ENCODE measurements around the gene SNRPF.

The SNRPF gene

GRCh38 chr12:95859947-95860850 is 1.4 kb downstream of the SNRPF start:
- DNase-seq = no peak

DNA sequence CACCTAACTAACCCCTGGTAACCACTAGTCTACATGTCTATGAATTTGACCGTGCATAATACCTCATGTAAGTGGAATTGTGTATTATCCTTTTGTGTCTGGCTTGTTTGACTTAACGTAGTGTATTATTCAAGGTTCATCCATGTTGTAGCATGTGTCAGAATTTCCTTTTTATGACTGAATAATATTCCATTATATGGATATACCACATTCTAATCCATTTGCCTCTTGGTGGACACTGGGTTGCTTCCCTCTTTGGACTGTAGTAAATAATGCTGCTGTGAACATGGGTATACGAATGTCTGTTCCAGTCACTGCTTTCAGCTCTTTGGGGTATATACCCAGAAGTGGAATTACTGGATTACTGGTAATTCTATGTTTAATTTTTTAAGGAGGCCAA is 3.3 kb downstream of the SNRPF start:
- DNase-seq = no peak

DNA sequence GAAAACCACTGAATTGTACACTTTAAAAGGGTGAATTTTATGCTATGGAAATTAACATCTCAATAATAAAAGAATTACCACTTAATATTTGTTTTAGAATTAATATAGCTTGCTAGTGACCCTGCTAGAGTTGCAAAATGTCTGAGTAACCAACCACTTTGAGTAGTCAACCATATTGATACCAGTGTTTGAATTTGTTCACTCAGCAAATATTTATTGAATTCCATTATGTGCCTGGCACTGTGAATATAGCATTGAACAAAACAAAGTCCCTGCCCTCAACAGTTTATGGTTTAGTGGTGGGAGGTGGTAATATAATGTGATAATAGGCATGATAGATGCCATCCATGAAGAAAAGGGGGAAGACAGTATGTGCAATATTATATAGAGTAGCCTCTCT is 4.6 kb downstream of the SNRPF start:
- no peak for DNase-seq

DNA sequence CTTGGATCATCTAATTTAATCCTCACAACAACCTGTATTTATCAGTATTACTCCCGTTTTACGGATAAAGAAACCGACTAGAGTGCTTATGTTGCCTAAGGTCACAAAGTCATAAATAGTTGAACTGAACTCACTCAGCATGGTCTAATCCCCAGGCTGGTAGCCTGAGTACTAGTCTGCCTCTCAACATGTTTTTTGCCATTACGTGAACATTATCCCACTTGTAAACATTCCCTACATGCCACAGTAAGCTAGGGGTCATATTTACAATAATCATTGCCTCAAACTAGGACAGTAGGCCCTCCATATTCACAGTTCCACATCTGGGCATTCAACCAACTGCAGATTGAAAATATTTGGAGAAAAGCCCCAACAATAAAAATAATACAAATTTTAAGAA is 12.1 kb downstream of the SNRPF start:
- no peak for DNase-seq

DNA sequence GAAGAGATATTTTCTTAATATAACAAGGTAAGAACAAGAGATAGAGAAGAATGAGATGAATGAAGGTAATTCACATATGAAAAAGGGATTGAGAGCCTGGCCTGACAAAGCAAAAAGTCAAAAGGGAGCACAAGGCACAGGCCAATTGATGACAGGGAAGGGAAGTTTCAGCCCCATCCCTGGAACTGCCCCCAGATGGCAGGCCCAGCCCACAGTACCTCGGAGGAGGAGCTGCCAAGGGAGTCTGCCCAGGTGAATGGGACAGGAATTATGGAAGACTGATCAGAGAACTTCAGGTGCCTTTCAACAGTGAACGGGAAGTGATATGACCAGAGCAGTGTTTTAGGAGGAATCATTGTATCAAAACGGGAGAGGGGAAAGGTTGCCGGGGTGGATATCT is 15.7 kb downstream of the SNRPF start:
- DNase-seq = no peak

- DNase-seq = no peak
Measured at GRCh38 chr12:95877622-95878021, 18.9 kb downstream of the SNRPF start.

DNA sequence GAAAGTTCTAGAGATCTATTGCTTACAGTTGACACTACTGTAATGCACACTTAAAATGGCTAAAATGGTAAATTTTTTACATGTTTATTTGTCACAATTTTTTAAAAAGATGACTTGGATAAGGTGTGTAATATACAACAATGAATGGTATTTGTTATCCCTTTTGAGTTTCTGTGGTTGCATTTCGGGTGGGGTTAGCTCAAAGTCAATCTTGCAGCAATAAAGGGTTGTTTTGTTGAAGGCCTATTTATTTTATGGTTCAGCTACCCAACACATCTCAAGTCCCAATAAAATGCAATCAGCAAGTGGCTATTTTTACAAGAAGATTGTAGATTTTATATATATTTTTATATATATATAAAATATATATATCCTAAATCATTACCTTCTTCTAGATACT is 22.1 kb downstream of the SNRPF start:
- no peak for DNase-seq

DNA sequence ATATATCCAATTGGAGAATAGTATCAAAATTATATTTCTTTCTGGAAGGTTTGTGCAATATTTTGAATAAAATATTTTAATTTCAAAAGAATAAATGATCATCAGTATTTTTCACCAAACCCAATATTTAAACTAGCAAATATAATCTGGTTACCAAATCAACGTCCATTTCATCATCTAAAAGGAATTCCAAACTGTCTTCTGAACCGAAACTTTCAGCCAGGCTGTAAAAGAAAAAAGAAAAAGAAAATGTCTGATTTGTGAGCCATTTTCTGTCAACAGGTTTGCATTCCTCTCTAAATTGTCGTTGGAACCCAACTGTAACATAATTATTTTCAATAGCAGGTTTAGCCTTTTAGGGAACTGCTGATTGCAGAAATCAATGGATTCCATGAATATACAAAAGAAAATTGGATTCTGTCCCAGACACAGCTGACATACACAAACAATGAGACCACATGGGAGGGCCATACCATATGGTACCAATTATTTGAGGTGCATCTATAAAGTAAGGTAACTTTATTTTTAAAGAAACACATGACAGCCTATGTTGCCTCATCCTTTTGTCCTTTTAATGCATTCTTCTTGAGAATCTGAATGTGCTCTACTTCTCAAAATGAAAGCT is 22.7 kb downstream of the SNRPF start:
- DNase-seq = no peak

DNA sequence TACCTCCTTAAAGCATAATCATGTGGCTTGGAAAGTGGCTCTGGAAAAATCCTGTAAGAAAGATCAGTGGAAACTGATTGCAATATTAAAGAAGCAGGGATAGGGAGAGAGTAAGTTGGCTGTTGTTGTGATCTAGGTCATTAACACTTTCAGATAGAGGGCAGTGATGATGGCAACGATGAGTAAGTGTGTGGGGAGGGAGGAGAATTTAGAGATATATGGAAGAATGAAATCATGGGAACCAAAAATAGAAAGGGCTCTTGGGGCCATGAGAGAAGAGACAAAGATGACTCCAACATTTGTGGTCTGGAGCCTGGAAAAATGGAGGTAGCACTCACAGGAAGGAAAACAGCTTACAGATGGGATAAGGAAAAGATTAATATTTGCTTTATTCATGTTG is 23.3 kb downstream of the SNRPF start:
- no peak for DNase-seq

- no peak for DNase-seq
Measured at GRCh38 chr12:95882873-95883272, 24.1 kb downstream of the SNRPF start.

DNA sequence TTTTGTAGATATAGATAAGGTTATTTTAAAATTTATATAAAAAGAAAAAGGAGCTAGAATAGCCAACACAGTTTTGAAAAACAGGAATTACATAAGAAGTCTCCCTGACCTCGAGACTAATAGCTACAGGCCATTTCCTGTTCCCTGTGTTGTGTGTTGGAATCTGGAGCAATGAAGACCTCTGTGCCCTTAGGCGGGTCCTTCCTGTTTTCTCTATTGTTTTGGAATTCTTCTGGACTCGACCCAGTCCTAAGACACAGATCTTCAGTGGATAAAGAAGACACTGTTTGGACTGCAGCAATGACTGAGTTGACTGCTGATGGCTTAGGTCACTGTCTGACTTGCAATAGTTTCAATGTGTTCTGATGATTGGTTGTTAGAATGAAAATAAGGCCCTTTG is 26.2 kb downstream of the SNRPF start:
- DNase-seq = no peak

DNA sequence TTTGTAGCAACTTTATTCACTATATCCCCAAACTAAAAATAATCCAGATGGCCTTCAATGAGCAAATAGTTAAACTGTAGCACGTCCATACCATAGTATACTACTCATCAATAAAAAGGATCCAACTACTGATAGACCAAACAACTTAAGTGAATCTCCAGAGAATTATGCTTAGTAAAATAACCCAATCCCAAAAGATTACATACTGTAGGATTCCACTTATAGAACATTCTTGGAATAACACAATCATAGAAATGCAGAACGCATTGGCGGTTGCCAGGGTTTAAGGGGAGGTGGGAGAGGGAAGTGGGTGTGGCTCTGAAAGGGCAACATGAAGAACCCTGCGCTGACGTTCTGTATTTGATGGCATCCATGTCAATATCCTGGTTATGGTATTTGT is 28.6 kb downstream of the SNRPF start:
- DNase-seq = no peak

DNA sequence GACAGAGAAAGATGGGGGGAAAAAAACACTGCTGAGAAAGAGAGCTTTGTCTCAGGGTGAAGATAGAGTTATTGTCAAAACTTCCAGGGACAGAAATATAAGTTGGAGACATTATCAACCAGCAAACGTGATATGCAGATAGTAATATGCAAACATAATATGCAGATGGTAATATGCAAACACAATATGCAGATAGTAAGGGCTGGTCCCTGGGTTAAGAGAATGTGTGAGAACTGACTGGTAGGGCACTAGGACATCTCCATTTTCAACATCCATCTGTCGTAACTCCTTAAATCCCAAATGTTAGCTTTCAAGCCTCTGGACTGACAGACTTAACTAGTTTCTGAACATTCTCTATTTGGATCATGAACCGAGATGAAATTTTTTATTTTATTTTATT is 32.2 kb downstream of the SNRPF start:
- no peak for DNase-seq

DNA sequence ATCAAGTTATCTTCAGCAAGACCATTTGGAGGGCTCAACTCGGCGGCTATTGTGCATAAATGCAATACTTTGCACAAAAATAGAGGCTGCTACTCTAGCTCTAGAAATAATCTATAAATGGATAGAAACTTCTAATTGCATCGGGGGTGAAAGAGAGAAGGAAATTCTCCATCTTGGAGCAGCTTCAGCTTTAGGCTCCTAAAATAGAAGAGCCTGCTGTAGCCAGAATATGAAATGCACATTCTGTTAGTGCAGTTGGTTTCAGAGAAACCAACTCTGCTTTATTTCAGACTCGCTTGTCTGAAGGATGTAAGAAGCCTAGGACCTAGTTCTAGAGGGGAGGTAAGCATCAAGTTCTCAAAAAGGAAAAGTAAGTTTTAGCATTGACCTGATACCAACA is 38.1 kb downstream of the SNRPF start:
- DNase-seq = no peak

DNA sequence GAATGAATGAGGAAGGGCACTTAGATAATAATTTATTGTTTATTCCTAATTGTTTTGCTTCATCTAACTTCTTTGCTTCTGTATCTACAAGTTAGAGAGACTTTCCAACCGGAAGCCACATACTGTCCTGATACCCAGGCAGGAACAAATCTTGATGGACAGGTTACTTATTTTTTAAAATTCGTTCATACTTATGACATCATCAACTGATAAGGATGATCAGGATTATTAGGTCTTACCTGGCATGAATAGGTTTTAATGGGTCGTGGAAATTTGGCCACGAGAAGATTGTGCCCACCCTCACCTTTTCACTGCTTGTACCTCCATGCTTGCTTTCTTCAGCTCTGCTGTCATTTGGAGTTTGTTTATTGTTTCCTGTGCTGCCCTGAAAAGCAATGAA is 39.3 kb downstream of the SNRPF start:
- DNase-seq = no peak

DNA sequence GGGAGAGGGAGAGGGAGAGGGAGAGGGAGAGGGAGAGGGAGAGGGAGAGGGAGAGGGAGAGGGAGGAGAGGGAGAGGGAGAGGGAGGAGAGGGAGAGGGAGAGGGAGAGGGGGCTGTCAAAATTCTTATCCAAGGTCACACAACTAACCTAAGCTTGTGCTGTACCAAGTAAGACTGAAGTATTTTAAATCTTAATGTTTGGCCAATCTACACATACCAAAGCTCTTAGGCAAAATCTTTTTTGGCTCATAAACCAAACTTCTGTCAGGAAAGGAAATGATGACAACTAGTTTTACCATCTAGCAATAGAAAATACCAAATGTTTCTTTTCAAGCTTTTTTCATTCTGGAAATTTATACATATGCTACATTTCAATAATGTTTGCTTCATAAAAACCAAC is 49.8 kb downstream of the SNRPF start:
- DNase-seq = no peak

- no peak for DNase-seq
Measured at GRCh38 chr12:95909871-95910270, 51.1 kb downstream of the SNRPF start.

Data from SHP77 (cell line).